Nephron (organoid): Measurements from ENCODE around the gene TBXT.
"Not testable (repeated sequence)": the region's sequence is repeated elsewhere in the genome, so short reads cannot be mapped to it uniquely, and the experiment has no call there.

Experiments used
- H3K27ac Mint-ChIP-seq, 3 experiments: 2 replicates each; pipeline ENCODE4 v1.8.0; 2020; ENCODE audit warnings: mixed read lengths in 3 of 3, mild to moderate bottlenecking in 2 of 3, moderate library complexity in 1 of 3
- H3K27me3 Mint-ChIP-seq: 2 replicates; pipeline ENCODE4 v1.8.0; 2021; ENCODE audit warnings: low read depth, mild to moderate bottlenecking, moderate library complexity, mixed read lengths
- H3K36me3 Mint-ChIP-seq: 2 replicates; pipeline ENCODE4 v1.8.0; 2020; ENCODE audit warnings: low read depth, mixed read lengths
- H3K4me1 Mint-ChIP-seq: 2 replicates; pipeline ENCODE4 v1.8.0; 2020; ENCODE audit warnings: mixed read lengths
- H3K4me3 Mint-ChIP-seq, 3 experiments: 2 replicates each; pipeline ENCODE4 v1.8.0; 2020; ENCODE audit warnings: mild to moderate bottlenecking in 3 of 3, mixed read lengths in 3 of 3, moderate library complexity in 2 of 3
- H3K9me3 Mint-ChIP-seq: 2 replicates; pipeline ENCODE4 v1.8.0; 2020; ENCODE audit warnings: mixed read lengths
- TF ChIP-seq, protein P1 (sequence below), 3 experiments: fragments of 200-600 bp; sonication (generic); IDR thresholded peaks; one replicate each; pipeline ENCODE4 v1.5.0; 2021; ENCODE audit warnings: antibody characterized with exemption in 3 of 3; ENCODE audit not compliant: unreplicated experiment in 3 of 3

TBXT gene

DNA sequence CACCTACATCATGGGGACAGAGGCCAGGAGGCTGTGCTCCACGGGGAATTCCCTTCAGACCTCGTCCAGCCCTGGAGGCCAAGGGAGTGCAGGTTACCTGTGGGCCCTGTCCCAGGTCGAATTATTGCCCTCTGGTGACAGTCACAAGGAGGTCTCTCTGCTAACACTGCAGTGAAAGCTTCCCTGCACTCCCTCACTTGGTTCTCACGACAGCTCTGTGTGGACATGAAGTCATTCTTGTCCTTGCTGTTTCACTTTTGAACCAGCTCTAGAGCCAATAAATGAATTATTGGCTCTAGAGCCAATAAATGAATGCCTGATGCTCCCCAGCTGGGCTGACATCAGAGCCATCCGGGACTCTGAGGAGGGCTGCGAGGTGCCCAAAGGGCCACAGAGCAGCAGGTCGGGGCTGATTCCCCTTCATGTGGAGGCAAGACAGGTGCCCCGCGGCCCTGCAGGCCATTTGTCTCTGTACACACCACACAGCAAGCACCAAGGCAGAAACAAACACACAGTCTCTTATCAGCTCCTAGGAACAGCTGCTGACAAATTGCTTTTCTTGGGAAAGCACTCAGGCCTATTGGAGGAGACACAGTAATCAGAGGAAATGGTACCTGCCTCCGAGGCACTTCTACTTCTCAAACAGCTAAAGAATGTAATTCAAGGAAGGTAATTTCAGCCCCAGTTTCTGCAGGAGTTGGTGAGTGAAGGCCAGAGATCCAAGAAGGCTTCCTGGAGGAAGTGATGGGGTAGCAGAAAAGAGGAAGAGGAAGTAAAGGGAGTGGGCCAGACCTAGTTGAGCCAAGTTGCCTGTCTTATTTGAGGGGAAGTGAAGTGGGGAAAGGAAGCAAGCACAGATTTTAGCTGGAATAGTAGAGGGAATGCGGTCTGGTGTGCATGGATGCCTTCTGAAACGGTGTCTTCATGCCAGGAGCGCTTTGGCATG, 27.5 kb upstream of the TBXT start:
- TF ChIP-seq, protein P1, sequence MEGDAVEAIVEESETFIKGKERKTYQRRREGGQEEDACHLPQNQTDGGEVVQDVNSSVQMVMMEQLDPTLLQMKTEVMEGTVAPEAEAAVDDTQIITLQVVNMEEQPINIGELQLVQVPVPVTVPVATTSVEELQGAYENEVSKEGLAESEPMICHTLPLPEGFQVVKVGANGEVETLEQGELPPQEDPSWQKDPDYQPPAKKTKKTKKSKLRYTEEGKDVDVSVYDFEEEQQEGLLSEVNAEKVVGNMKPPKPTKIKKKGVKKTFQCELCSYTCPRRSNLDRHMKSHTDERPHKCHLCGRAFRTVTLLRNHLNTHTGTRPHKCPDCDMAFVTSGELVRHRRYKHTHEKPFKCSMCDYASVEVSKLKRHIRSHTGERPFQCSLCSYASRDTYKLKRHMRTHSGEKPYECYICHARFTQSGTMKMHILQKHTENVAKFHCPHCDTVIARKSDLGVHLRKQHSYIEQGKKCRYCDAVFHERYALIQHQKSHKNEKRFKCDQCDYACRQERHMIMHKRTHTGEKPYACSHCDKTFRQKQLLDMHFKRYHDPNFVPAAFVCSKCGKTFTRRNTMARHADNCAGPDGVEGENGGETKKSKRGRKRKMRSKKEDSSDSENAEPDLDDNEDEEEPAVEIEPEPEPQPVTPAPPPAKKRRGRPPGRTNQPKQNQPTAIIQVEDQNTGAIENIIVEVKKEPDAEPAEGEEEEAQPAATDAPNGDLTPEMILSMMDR (IDR thresholded peaks at IDR 0.05; ENCODE audit: unreplicated experiment in 3 of 3): no peak
- Mint-ChIP-seq H3K36me3 (no peaks in the 10 kb centered on the region), H3K27ac (no peak overlapping the region), H3K9me3 (no peaks in the 10 kb centered on the region), H3K4me1 (peaks cover 5% of the 10 kb centered on the region), H3K27me3 (peaks cover 37% of the 10 kb centered on the region), H3K4me3 (no peak overlapping the region)

DNA sequence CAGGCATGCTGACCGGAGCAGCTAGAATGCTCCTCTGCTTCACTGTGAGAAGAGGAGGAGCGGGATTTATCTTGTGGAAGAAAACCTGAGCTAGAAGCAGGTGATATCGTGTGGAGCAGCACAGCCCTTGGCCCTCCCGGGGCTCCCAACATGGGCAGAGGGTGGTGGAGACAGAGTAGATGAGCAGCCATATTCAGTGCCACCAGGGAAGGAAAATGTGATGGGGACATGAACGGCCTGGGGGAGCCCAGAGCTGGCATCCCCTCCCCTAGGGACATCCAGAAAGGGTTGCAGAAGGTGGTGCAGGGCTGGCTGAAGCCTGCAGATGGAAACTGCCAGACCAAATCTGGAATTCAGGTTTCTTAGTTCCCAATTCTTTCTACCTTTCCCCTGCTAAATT, 24.9 kb upstream of the TBXT start:
- H3K27me3 Mint-ChIP-seq: peaks cover 30% of the 10 kb centered on the region
- TF ChIP-seq, protein P1 (IDR thresholded peaks at IDR 0.05; ENCODE audit: unreplicated experiment in 3 of 3): no peak
- H3K4me1 Mint-ChIP-seq: peaks cover 5% of the 10 kb centered on the region
- H3K36me3 Mint-ChIP-seq: no peaks in the 10 kb centered on the region
- peaks cover 4% of the 10 kb centered on the region for H3K9me3 Mint-ChIP-seq
- no peak overlapping the region for H3K4me3 Mint-ChIP-seq
- H3K27ac Mint-ChIP-seq: no peak overlapping the region

DNA sequence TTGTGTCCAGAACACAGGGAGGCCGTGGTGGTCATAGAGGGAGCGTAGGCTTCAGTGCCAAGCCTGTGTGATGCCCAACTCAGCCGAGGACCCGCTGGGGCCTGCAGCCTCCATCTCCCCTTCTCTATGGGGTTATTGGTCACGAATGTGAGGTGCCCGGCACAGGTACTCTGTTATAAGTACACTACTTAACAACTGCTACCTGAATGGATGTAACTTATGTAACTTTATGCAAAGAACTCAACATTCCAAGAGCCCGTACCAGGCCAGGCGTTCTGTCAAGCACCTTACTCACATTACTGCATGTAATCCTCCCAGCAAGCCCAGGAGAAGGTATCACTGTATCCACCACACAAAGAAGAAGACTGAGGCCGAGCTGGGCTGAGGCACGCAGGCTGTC, 24.5 kb upstream of the TBXT start:
- Mint-ChIP-seq H3K27me3 (peaks cover 26% of the 10 kb centered on the region), H3K27ac (no peak overlapping the region), H3K4me1 (peaks cover 5% of the 10 kb centered on the region), H3K9me3 (peaks cover 5% of the 10 kb centered on the region), H3K4me3 (no peak overlapping the region), H3K36me3 (no peaks in the 10 kb centered on the region)
- TF ChIP-seq, protein P1 (IDR thresholded peaks at IDR 0.05; ENCODE audit: unreplicated experiment in 3 of 3): no peak

DNA sequence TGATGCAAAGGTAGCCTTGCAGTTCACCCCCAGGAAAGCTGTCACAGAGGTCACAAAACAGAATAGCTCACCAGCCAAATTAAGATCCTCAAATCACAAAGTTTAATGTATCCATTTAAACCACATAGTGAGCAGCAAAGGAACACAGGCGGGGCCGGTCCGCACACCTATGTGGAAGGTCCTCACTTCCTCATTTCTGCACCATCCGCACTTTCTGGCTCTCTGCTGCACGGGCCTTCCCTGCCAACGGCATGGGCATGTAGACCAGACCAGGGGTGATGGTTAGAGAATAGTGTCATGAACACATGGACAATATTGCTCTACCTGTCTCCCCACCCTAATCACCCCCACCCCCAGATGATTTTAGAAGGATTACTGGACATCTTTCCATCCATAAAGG, 12.1 kb upstream of the TBXT start:
- TF ChIP-seq, protein P1 (IDR thresholded peaks at IDR 0.05; ENCODE audit: unreplicated experiment in 3 of 3): no peak
- no peak overlapping the region for H3K4me3 Mint-ChIP-seq
- H3K36me3 Mint-ChIP-seq: no peaks in the 10 kb centered on the region
- H3K9me3 Mint-ChIP-seq: peaks cover 7% of the 10 kb centered on the region
- peaks cover 56% of the 10 kb centered on the region for H3K27me3 Mint-ChIP-seq
- H3K27ac Mint-ChIP-seq: no peak overlapping the region
- no peaks in the 10 kb centered on the region for H3K4me1 Mint-ChIP-seq

DNA sequence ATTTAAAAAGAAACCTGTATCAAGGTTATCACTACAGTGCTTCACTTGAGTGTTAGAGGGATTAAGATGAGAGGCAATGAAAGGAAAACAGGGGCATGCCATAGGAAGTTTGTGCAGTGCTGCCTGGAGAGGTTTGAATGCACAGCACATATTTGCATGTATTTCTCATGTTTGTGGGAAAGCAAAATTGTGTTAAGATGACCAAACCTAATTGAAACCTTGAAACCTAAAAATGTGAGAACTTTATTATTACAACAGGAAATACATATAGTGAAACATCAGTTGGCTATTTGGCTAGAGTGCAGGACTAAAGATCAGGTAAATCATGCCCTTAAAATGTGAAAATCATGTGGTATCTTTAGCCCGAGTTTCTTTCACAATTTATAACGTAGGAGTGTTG, 8.5 kb upstream of the TBXT start:
- Mint-ChIP-seq H3K4me3 (no peak overlapping the region), H3K36me3 (no peaks in the 10 kb centered on the region), H3K27me3 (peaks cover 33% of the 10 kb centered on the region), H3K4me1 (no peaks in the 10 kb centered on the region), H3K9me3 (no peaks in the 10 kb centered on the region), H3K27ac (no peak overlapping the region)
- TF ChIP-seq, protein P1 (IDR thresholded peaks at IDR 0.05; ENCODE audit: unreplicated experiment in 3 of 3): no peak

DNA sequence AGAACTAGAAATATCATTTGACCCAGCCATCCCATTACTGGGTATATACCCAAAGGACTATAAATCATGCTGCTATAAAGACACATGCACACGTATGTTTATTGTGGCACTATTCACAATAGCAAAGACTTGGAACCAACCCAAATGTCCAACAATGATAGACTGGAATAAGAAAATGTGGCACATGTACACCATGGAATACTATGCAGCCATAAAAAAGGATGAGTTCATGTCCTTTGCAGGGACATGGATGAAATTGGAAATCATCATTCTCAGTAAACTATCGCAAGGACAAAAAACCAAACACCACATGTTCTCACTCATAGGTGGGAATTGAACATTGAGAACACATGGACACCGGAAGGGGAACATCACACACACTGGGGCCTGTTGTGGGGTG, 7.4 kb upstream of the TBXT start:
- peaks cover 33% of the 10 kb centered on the region for H3K27me3 Mint-ChIP-seq
- H3K27ac Mint-ChIP-seq, H3K9me3 Mint-ChIP-seq, H3K4me3 Mint-ChIP-seq, H3K36me3 Mint-ChIP-seq, H3K4me1 Mint-ChIP-seq: not testable (repeated sequence)
